Fibroblast of the aortic adventitia (primary cell): Measurements from ENCODE around the gene MAD2L2. TPM values are rescaled to one million over a fixed set of nuclear protein-coding genes. Genes with fewer than 3 reads are reported as not detected.

Experiments used
- DNase-seq: peaks from one replicate; pipeline ENCODE4 v3.0.0-alpha.2; 2010; ENCODE audit warnings: low read depth
- H3K4me3 ChIP-seq: 2 replicates; pipeline ENCODE4 v1.5.1; 2011; ENCODE audit warnings: low read depth, mild to moderate bottlenecking, control low read depth, low read length, moderate library complexity
- total RNA-seq: library from RNA; depleted of rRNA; stranded (reverse); fragments of >200 nt; gene quantifications from 2 replicates; pipeline ENCODE4 v1.2.3, GENCODE V29; 2012; ENCODE audit warnings: low replicate concordance
- TF ChIP-seq, protein P1 (sequence below): IDR thresholded peaks from 2 replicates; pipeline ENCODE4 v1.5.1; 2011; ENCODE audit warnings: mild to moderate bottlenecking, low read length, control low read depth, inconsistent platforms; ENCODE audit not compliant: insufficient read depth

Gene MAD2L2
- total RNA-seq, 1 donor = 33.1 TPM

- TF ChIP-seq, protein P1, sequence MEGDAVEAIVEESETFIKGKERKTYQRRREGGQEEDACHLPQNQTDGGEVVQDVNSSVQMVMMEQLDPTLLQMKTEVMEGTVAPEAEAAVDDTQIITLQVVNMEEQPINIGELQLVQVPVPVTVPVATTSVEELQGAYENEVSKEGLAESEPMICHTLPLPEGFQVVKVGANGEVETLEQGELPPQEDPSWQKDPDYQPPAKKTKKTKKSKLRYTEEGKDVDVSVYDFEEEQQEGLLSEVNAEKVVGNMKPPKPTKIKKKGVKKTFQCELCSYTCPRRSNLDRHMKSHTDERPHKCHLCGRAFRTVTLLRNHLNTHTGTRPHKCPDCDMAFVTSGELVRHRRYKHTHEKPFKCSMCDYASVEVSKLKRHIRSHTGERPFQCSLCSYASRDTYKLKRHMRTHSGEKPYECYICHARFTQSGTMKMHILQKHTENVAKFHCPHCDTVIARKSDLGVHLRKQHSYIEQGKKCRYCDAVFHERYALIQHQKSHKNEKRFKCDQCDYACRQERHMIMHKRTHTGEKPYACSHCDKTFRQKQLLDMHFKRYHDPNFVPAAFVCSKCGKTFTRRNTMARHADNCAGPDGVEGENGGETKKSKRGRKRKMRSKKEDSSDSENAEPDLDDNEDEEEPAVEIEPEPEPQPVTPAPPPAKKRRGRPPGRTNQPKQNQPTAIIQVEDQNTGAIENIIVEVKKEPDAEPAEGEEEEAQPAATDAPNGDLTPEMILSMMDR = no peak
- no peak overlapping the region for H3K4me3 ChIP-seq
- no peak for DNase-seq
Observed at GRCh38 chr1:11705596-11705995, 24.6 kb upstream of the MAD2L2 start.

DNA sequence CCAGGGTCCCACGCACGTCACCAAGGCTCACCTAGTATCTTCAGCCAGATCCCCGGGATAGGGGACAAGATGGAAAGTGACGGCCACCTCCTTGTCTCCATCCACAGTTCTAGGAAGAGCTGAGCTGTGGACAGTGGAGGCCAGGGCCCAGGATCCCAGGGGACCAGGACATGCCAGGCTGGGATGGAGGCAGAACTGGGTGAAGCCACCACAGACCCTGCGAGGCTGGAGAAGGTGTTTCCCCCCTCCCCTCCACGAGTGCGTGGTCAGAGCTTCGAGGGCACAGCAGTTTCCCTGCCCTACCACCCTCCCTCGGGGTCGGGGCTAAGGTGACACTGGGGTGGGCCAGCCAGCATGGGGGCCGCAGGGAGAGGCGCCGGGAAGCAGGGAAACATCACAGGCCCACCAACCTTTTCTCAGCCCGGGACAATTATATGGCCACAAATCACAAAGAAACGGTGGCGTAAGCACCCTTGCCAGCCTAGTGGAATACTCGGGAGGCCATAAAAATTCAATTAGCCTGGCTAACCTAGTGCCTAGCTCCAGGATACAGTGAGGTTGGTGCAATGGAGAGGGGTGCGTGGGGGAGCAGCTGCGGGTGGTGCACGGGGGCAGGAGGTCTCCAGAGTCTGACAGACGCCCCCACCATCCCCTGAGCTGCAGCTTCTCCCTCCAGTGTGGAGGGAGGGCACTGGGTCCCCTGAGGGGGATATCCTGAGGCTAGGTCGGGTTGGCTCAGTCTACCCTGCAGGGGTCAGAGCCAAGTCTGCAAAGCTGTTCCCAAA is 23.9 kb upstream of the MAD2L2 start:
- no peak for DNase-seq
- H3K4me3 ChIP-seq = no peak overlapping the region
- TF ChIP-seq, protein P1 = no peak

DNA sequence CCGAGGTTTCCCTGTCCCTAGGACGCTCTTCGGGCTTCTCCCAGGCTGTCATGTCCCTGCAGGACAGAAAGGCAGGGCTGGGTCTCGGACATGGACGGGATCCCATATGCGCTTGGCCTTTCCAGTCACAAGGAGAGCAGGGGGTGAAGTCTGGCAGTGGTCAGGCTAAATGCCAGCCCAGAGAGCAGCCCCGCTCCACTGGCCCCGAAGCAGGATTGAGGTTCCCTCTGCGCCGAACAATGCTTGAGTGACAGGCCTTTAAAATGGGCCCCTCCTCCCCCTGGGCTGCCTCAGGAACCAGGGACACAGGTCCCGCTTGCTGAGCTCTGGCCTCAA is 23.2 kb upstream of the MAD2L2 start:
- H3K4me3 ChIP-seq = no peak overlapping the region
- DNase-seq = no peak
- TF ChIP-seq, protein P1 = no peak

GRCh38 chr1:11703357-11704193 is 22.6 kb upstream of the MAD2L2 start:
- no peak overlapping the region for H3K4me3 ChIP-seq
- TF ChIP-seq, protein P1 = no peak
- DNase-seq = no peak

GRCh38 chr1:11701981-11702803 is 21.2 kb upstream of the MAD2L2 start:
- H3K4me3 ChIP-seq = no peak overlapping the region
- no peak for DNase-seq
- TF ChIP-seq, protein P1 = no peak

DNA sequence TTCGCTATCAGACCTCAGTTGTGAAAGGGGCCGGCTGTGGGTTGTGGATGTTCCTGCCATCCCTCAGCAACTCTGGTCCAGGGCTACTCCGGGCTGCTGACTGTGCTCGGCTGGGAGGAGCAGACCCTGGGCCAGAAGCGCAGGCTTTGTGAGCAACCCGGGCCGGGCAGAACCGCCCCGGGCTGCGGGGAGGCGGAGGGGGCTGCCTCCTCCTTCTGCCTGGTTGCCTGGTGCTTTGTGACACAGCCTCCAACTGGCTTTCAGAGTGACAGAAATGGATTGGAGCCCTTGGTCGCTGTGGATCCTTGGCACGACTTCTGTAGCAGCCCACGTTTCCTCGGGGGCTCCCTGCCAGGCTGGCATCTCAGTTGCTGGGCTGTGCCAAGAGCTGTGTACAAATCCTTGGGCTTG is 20.6 kb upstream of the MAD2L2 start:
- no peak for DNase-seq
- TF ChIP-seq, protein P1 = no peak
- no peak overlapping the region for H3K4me3 ChIP-seq
